DOHH2 (cell line): ENCODE results near the gene SNX22.
A peak's percentile ranks its signal among the peaks of the same experiment; 100 is the strongest.

Experiments
- H3F3A ChIP-seq: fragments of 200-600 bp; sonication (generic), shearing (Covaris generic); 2 replicates; pipeline ENCODE4 v1.6.0; 2016; ENCODE audit warnings: antibody characterized with exemption, mild to moderate bottlenecking; ENCODE audit not compliant: control insufficient read depth, insufficient read depth
- H3K27ac ChIP-seq: fragments of 200-600 bp; sonication (generic); 2 replicates; pipeline ENCODE4 v1.5.1; 2014; ENCODE audit warnings: low read depth, mild to moderate bottlenecking, low read length, moderate library complexity
- H3K27me3 ChIP-seq: fragments of 200-600 bp; sonication (generic); 2 replicates; pipeline ENCODE4 v1.6.1; 2014; ENCODE audit warnings: mild to moderate bottlenecking, low read length, mixed read lengths; ENCODE audit not compliant: control insufficient read depth
- H3K36me3 ChIP-seq: fragments of 200-600 bp; sonication (generic); 2 replicates; pipeline ENCODE4 v1.6.1; 2014; ENCODE audit warnings: mild to moderate bottlenecking, low read length, moderate library complexity, mixed read lengths; ENCODE audit not compliant: control insufficient read depth
- H3K4me1 ChIP-seq: fragments of 200-600 bp; sonication (generic); 2 replicates; pipeline ENCODE4 v1.6.1; 2014; ENCODE audit warnings: mild to moderate bottlenecking, low read length, mixed read lengths; ENCODE audit not compliant: control insufficient read depth
- H3K4me2 ChIP-seq: fragments of 200-600 bp; sonication (generic); 2 replicates; pipeline ENCODE4 v1.6.0; 2014; ENCODE audit warnings: mild to moderate bottlenecking, low read length, moderate library complexity
- H3K4me3 ChIP-seq: fragments of 200-600 bp; sonication (generic); 2 replicates; pipeline ENCODE4 v1.5.1; 2014; ENCODE audit warnings: mild to moderate bottlenecking, low read length, mixed read lengths
- H3K79me2 ChIP-seq: fragments of 200-600 bp; sonication (generic); 2 replicates; pipeline ENCODE4 v1.6.1; 2014; ENCODE audit warnings: mild to moderate bottlenecking, low read length, mixed read lengths; ENCODE audit not compliant: control insufficient read depth
- H3K9me2 ChIP-seq: fragments of 200-600 bp; sonication (generic); replicated peaks from 2 replicates; pipeline ENCODE4 v1.6.1; 2014; ENCODE audit warnings: mild to moderate bottlenecking, low read length, mixed read lengths; ENCODE audit not compliant: control insufficient read depth
- H3K9me3 ChIP-seq: fragments of 200-600 bp; sonication (generic); 2 replicates; pipeline ENCODE4 v1.6.1; 2014; ENCODE audit warnings: antibody characterized with exemption, low read length, mixed read lengths; ENCODE audit not compliant: control insufficient read depth, insufficient read depth
- H4K20me1 ChIP-seq: fragments of 200-600 bp; sonication (generic); 2 replicates; pipeline ENCODE4 v1.6.0; 2014; ENCODE audit warnings: low read depth, mild to moderate bottlenecking, antibody characterized with exemption, low read length, moderate library complexity; ENCODE audit not compliant: control insufficient read depth, insufficient read depth
- EZH2phosphoT487 ChIP-seq: fragments of 200-600 bp; sonication (generic); IDR thresholded peaks from 2 replicates; pipeline ENCODE4 v1.6.1; 2017; ENCODE audit warnings: borderline replicate concordance, mild to moderate bottlenecking, antibody characterized with exemption, low read length, moderate library complexity, mixed read lengths
- TF ChIP-seq, protein P1 (sequence below): fragments of 200-600 bp; sonication (generic); IDR thresholded peaks from one replicate; pipeline ENCODE4 v1.5.1; 2014; ENCODE audit warnings: antibody characterized with exemption, mild to moderate bottlenecking, low read depth, low read length; ENCODE audit not compliant: poor library complexity, severe bottlenecking

SNX22 gene

DNA sequence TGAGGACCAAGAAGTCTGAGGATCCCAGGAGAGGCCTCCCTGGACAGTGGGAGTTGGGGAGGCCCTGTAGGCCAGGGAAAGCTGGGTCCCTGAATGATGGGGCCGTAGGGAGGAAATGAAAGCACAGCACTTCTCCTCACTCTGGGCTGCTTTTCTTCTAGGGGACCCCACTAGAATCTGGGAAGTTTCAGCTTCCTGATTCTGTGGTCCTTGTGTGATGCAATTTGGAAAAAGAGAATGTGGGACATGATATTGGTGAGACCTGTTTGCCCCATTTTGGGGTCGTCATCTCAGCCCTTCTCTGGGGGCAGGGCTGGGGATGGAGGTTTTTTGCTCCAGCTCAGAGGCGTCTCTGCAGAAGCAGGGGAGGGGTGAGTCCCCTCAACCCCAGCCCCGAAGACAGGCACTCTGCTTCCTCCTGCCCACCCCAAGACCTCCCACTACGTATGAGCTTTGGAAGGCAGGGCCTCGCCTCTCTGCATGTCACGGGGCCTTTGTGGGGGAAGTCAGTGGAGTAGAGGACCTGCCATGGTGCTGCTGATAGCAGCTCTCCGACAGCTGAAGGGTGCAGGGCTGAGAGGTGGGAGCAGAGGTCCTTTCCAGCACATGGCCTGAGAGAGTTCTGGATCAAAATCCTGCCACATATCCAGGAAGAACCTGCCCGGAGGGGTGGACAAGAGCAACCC, 1.5 kb upstream of the SNX22 start:
- Histone ChIP-seq H3K9me2 (no peaks in the 10 kb centered on the region), H3K27me3 (no peaks in the 10 kb centered on the region), H3K79me2 (peaks cover 25% of the 10 kb centered on the region), H3K4me3 (peak overlapping the region; percentile 21), H3F3A (peaks cover 27% of the 10 kb centered on the region), H3K27ac (peak overlapping the region; percentile 51), H4K20me1 (no peaks in the 10 kb centered on the region), H3K36me3 (peaks cover 19% of the 10 kb centered on the region), H3K4me2 (peak overlapping the region; percentile 79), H3K4me1 (peaks cover 58% of the 10 kb centered on the region), H3K9me3 (no peaks in the 10 kb centered on the region)
- TF ChIP-seq, protein P1, sequence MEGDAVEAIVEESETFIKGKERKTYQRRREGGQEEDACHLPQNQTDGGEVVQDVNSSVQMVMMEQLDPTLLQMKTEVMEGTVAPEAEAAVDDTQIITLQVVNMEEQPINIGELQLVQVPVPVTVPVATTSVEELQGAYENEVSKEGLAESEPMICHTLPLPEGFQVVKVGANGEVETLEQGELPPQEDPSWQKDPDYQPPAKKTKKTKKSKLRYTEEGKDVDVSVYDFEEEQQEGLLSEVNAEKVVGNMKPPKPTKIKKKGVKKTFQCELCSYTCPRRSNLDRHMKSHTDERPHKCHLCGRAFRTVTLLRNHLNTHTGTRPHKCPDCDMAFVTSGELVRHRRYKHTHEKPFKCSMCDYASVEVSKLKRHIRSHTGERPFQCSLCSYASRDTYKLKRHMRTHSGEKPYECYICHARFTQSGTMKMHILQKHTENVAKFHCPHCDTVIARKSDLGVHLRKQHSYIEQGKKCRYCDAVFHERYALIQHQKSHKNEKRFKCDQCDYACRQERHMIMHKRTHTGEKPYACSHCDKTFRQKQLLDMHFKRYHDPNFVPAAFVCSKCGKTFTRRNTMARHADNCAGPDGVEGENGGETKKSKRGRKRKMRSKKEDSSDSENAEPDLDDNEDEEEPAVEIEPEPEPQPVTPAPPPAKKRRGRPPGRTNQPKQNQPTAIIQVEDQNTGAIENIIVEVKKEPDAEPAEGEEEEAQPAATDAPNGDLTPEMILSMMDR = no peak
- no peak for TF ChIP-seq EZH2phosphoT487

GRCh38 chr15:64152507-64153387, 1.2 kb downstream of the SNX22 start:
- peak overlapping the region; percentile 92 for H3K4me3 ChIP-seq
- peaks cover 49% of the 10 kb centered on the region for H3K4me1 ChIP-seq

DNA sequence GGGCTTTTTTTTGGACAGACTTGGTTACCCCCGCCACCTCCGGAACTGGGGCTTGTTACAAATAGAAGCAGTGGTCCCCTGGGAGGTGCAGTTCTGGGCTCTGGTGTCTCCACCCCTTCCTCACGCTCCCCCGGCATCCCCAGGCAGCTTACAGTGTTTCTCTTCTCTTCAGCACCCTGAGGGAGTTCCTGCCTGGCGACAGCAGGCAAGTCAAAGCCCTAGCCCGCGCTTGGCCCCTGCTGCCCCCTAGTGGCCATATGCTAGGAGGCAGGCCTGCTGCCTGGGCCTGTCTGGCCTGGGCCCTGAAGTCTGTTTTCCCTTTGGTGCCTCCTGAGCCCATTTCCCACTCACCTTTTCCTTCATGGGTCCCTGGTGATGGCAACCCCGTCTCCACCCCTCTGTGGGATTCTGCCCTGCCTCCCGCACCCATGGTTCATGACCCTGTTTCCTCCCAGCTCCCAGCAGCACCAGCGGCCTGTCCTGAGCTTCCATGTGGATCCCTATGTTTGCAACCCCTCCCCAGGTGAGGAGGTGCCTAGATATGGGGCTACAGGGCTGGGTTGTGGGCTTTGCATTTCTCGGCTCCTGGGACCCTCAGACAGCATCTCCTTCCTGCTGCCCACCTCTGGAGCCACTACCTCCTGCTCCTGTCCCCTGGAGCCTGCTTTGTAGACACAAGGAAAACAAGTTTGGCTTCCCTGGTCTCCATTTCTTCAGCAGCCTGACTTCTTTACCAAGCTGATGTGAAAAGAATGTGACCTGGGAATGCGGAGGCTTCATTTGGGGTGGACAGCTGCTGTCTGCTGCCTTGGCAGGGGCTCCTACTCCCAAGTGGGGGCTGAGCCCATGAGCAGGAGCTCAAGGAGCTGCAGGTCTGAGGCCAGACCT, 2.2 kb downstream of the SNX22 start:
- peaks cover 54% of the 10 kb centered on the region for H3K36me3 ChIP-seq
- H4K20me1 ChIP-seq = peaks cover 2% of the 10 kb centered on the region; the same call in 1 of the 2 replicates
- no peaks in the 10 kb centered on the region for H3K9me2 ChIP-seq
- no peaks in the 10 kb centered on the region for H3K9me3 ChIP-seq
- peak overlapping the region; percentile 69 for H3K27ac ChIP-seq
- TF ChIP-seq EZH2phosphoT487 = no peak
- TF ChIP-seq, protein P1 = peak; percentile 99
- H3K4me3 ChIP-seq = peak overlapping the region; percentile 92
- H3K27me3 ChIP-seq = no peaks in the 10 kb centered on the region
- peaks cover 36% of the 10 kb centered on the region for H3F3A ChIP-seq
- peaks cover 28% of the 10 kb centered on the region for H3K79me2 ChIP-seq
- peaks cover 59% of the 10 kb centered on the region for H3K4me1 ChIP-seq
- peak overlapping the region; percentile 79 for H3K4me2 ChIP-seq

More at GRCh38 chr15:64152507-64153387, 1.2 kb downstream of the SNX22 start:
- TF ChIP-seq, protein P1 = no peak
- TF ChIP-seq EZH2phosphoT487 = no peak
- Histone ChIP-seq H3F3A (peaks cover 38% of the 10 kb centered on the region), H3K4me2 (peak overlapping the region; percentile 79), H3K27me3 (no peaks in the 10 kb centered on the region), H3K27ac (peak overlapping the region; percentile 69), H4K20me1 (no peaks in the 10 kb centered on the region), H3K36me3 (peaks cover 45% of the 10 kb centered on the region), H3K79me2 (peaks cover 25% of the 10 kb centered on the region), H3K9me3 (no peaks in the 10 kb centered on the region), H3K9me2 (no peaks in the 10 kb centered on the region)
